ENCODE data around the gene PRR18. TPM values are rescaled to one million over a fixed set of nuclear protein-coding genes. Genes with fewer than 3 reads are reported as not detected.

The PRR18 gene
- total RNA-seq, 4 donors from 2014 or later, result 0.21 to 0.60 (median 0.44) TPM; not detected in 1

DNA sequence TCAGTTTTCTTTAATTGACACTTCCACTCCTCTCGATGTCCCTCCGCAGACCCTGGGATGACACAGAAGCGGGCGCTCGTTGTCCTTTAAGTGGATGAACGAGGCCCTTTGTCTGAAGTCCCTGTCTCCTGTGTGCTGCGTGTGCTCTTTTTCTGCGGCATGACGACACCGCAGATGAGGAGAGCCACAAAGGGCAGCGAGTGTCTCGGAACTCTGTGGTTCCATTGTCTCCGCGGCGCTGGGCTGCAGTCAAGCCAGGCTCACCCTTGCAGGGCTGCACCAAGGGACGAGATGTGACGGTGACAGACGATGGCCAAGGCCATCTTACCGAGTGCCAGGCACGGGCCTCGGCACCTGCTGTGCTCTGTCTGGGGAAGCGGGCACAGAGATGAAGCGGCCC lies 10.6 kb downstream of the PRR18 start:
- Histone ChIP-seq H3K4me3 (peak overlapping the region in 1 of 4 donors; percentile 0), H3K27me3 (peaks cover 0 to 22% of the 10 kb centered on the region in 2 donors), H3K27ac (no peak overlapping the region), H3K36me3 (no peaks in the 10 kb centered on the region), H3K4me1 (no peaks in the 10 kb centered on the region), H3K9me3 (no peaks in the 10 kb centered on the region)
- TF ChIP-seq EP300 (IDR thresholded peaks at IDR 0.05) (no peak), POLR2A (IDR thresholded peaks at IDR 0.05) (no peak)
- TF ChIP-seq, protein P1, sequence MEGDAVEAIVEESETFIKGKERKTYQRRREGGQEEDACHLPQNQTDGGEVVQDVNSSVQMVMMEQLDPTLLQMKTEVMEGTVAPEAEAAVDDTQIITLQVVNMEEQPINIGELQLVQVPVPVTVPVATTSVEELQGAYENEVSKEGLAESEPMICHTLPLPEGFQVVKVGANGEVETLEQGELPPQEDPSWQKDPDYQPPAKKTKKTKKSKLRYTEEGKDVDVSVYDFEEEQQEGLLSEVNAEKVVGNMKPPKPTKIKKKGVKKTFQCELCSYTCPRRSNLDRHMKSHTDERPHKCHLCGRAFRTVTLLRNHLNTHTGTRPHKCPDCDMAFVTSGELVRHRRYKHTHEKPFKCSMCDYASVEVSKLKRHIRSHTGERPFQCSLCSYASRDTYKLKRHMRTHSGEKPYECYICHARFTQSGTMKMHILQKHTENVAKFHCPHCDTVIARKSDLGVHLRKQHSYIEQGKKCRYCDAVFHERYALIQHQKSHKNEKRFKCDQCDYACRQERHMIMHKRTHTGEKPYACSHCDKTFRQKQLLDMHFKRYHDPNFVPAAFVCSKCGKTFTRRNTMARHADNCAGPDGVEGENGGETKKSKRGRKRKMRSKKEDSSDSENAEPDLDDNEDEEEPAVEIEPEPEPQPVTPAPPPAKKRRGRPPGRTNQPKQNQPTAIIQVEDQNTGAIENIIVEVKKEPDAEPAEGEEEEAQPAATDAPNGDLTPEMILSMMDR (IDR thresholded peaks at IDR 0.05), result no peak
- 62 to 65% methylated on average over 23 of the region's 23 CpGs for WGBS, 2 donors
- DNase-seq (ENCODE audit: low spot score in 2 of 2), result no peak

- H3K9me3 ChIP-seq, result no peaks in the 10 kb centered on the region
- no peak for DNase-seq (ENCODE audit: low spot score in 2 of 2)
- no peak overlapping the region for H3K27ac ChIP-seq
- peaks cover 0 to 10% of the 10 kb centered on the region in 2 donors for H3K27me3 ChIP-seq
- TF ChIP-seq EP300 (IDR thresholded peaks at IDR 0.05) (no peak), POLR2A (IDR thresholded peaks at IDR 0.05) (no peak)
- TF ChIP-seq, protein P1 (IDR thresholded peaks at IDR 0.05), result no peak
- H3K36me3 ChIP-seq, result no peaks in the 10 kb centered on the region
- no peaks in the 10 kb centered on the region for H3K4me1 ChIP-seq
- no peak overlapping the region for H3K4me3 ChIP-seq
- WGBS, 2 donors, result 60 to 72% methylated on average over 10 of the region's 10 CpGs
Observed at GRCh38 chr6:166296035-166296883, 11.9 kb downstream of the PRR18 start.

GRCh38 chr6:166293731-166294584 lies 14.2 kb downstream of the PRR18 start:
- no peak overlapping the region for H3K4me3 ChIP-seq
- WGBS, 2 donors, result 86 to 87% methylated on average over 12 of the region's 12 CpGs
- H3K27me3 ChIP-seq, result peaks cover 0 to 9% of the 10 kb centered on the region in 2 donors
- DNase-seq (ENCODE audit: low spot score in 2 of 2), result no peak
- no peak overlapping the region for H3K27ac ChIP-seq
- H3K36me3 ChIP-seq, result no peaks in the 10 kb centered on the region
- no peaks in the 10 kb centered on the region for H3K9me3 ChIP-seq
- H3K4me1 ChIP-seq, result no peaks in the 10 kb centered on the region
- TF ChIP-seq EP300 (IDR thresholded peaks at IDR 0.05) (no peak), POLR2A (IDR thresholded peaks at IDR 0.05) (no peak)
- TF ChIP-seq, protein P1 (IDR thresholded peaks at IDR 0.05), result no peak

GRCh38 chr6:166289207-166290060 lies 18.8 kb downstream of the PRR18 start:
- Histone ChIP-seq H3K4me1 (no peaks in the 10 kb centered on the region), H3K27ac (no peak overlapping the region), H3K9me3 (no peaks in the 10 kb centered on the region), H3K4me3 (no peak overlapping the region), H3K36me3 (no peaks in the 10 kb centered on the region), H3K27me3 (no peaks in the 10 kb centered on the region)
- TF ChIP-seq, protein P1 (IDR thresholded peaks at IDR 0.05), result no peak
- TF ChIP-seq EP300 (IDR thresholded peaks at IDR 0.05), result no peak
- TF ChIP-seq POLR2A (IDR thresholded peaks at IDR 0.05), result no peak
- WGBS, 2 donors, result 94% methylated on average over 14 of the region's 14 CpGs
- DNase-seq (ENCODE audit: low spot score in 2 of 2), result no peak
